ENCODE results near the gene SPATA2L.

GRCh38 chr16:89746043-89746442 lies 44.5 kb upstream of the SPATA2L start:
- TF ChIP-seq ZNF384 (IDR thresholded peaks at IDR 0.05) (no peak), BHLHE40 (IDR thresholded peaks at IDR 0.05; ENCODE audit: borderline replicate concordance) (no peak), ARNT (IDR thresholded peaks at IDR 0.05) (no peak), ELF4 (IDR thresholded peaks at IDR 0.05) (no peak), FOXA1 (IDR thresholded peaks at IDR 0.05) (no peak), LEF1 (IDR thresholded peaks at IDR 0.05; ENCODE audit: borderline replicate concordance) (no peak), SP1 (IDR thresholded peaks at IDR 0.05) (no peak), FOXM1 (IDR thresholded peaks at IDR 0.05; ENCODE audit: borderline replicate concordance) (no peak), PKNOX1 (IDR thresholded peaks at IDR 0.05) (no peak), NFRKB (IDR thresholded peaks at IDR 0.05) (no peak), SUZ12 (IDR thresholded peaks at IDR 0.05) (no peak), TARDBP (IDR thresholded peaks at IDR 0.05) (no peak), HDGF (IDR thresholded peaks at IDR 0.05; ENCODE audit: borderline replicate concordance) (no peak)
